Colonic mucosa (tissue), 4 donors: ENCODE data around the gene C1QL1. TPM values are rescaled to one million over a fixed set of nuclear protein-coding genes. Genes with fewer than 3 reads are reported as not detected.

Experiments
- DNase-seq: peaks from one replicate; pipeline ENCODE4 v3.0.0-alpha.2; 2020
- H3K27ac ChIP-seq: fragments of 200-600 bp; one replicate; pipeline ENCODE4 v1.8.0; 2021
- H3K27me3 ChIP-seq: fragments of 200-600 bp; one replicate; pipeline ENCODE4 v1.8.0; 2021
- H3K36me3 ChIP-seq: fragments of 200-600 bp; one replicate; pipeline ENCODE4 v1.8.0; 2021
- H3K4me1 ChIP-seq: fragments of 200-600 bp; one replicate; pipeline ENCODE4 v1.8.0; 2021; ENCODE audit warnings: mild to moderate bottlenecking
- H3K4me3 ChIP-seq: fragments of 200-600 bp; one replicate; pipeline ENCODE4 v1.8.0; 2021
- H3K9ac ChIP-seq, 2 donors: one replicate each; pipeline ENCODE4 v1.7.0; 2013; ENCODE audit warnings: control low read depth in 2 of 2, low read depth in 2 of 2, low read length in 2 of 2
- H3K9me3 ChIP-seq: fragments of 200-600 bp; one replicate; pipeline ENCODE4 v1.8.0; 2021
- CTCF ChIP-seq: fragments of 200-600 bp; IDR thresholded peaks from one replicate; pipeline ENCODE4 v1.8.0; 2022; ENCODE audit warnings: antibody characterized with exemption, mild to moderate bottlenecking
- intact Hi-C: fragments of 100-400 bp; cut with DNase I; formaldehyde crosslinking; loops from one replicate; pipeline ENCODE4 v1.14.1; 2022
- total RNA-seq, 2 donors: library from RNA; stranded (reverse); fragmentation: NEBNext Ultra II Directional in 1 of 2; extraction: Animal tissue kit (Norgen Biotek cat#: 25700) in 1 of 2; gene quantifications; one replicate each; pipeline ENCODE4 v1.2.1, GENCODE V29; 2021
- donor health status: healthy.
- donor health status: DM: no; HTN: no; CAD: no.
- donor health status: DM: no; HTN: no; CAD: no.

Gene C1QL1
- total RNA-seq, 2 donors from 2014 or later = 1.2 to 1.9 TPM

DNA sequence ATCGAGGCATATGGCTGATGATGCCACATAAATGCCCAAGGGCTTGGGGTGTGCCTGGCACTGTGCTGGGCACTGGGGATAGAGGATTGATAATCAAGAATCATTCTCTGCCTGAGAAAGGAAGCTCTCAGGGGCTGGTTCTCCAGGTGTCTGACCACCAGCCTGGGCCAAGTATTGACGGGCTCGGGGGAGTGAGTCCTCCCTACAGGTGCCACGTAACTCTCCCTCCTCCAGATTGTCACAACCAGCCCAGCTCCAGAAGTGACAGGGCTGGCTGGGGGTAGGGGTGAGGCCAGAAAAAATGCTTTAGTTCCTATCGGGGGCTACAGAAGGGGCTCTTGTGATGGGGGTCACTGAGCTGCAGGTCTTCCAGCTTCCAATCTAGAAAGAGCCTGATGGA, 10.7 kb upstream of the C1QL1 start:
- H3K4me3 ChIP-seq = no peak overlapping the region
- intact Hi-C loops = no loop called here
- H3K9ac ChIP-seq = no peak overlapping the region
- DNase-seq = no peak
- TF ChIP-seq CTCF = no peak
- no peaks in the 10 kb centered on the region for H3K27me3 ChIP-seq
- H3K4me1 ChIP-seq = no peaks in the 10 kb centered on the region
- H3K27ac ChIP-seq = no peak overlapping the region
- H3K9me3 ChIP-seq = no peaks in the 10 kb centered on the region
- H3K36me3 ChIP-seq = no peaks in the 10 kb centered on the region

DNA sequence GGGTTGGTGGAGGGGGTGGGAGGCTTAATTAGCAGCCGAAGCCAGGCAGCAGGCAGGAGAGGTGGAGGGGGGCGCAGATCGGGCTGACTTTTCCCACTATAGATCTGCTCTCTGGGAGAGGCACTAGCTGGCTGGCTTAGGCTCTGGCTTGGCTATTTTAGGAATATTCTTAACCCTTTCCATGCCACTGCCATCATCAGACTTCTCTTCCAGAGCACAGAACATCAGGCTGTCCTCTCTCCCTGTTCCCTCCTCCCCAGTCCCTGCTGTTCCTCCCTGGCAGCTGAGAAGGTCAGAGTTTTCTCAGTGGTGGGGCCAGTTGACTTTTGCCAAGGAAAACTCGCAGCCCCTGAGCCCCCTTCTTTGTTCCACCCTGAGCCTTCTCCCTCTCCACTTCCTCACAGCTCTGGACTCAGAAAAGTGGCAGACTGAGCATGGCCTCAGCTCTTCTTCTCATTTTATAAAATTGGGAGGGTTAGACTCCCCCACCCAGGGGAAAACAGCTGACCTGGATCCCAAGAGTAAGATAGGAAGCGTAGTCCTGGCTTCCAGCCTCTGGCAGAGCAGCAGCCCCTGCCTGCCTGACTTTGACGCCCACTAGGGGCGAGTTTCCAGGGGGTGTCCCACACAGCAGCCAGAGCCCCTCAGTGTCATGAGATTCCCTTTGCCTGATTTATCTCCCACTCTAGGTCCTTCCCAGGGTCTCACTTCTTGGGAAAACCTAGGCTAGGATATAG, 9.9 kb upstream of the C1QL1 start:
- Histone ChIP-seq H3K36me3 (no peaks in the 10 kb centered on the region), H3K9me3 (no peaks in the 10 kb centered on the region), H3K27ac (no peak overlapping the region), H3K27me3 (no peaks in the 10 kb centered on the region), H3K4me3 (no peak overlapping the region), H3K4me1 (no peaks in the 10 kb centered on the region), H3K9ac (no peak overlapping the region)
- intact Hi-C loops = no loop called here
- DNase-seq = no peak
- no peak for TF ChIP-seq CTCF

- no peaks in the 10 kb centered on the region for H3K4me1 ChIP-seq
- no peaks in the 10 kb centered on the region for H3K36me3 ChIP-seq
- no peak overlapping the region for H3K9ac ChIP-seq
- TF ChIP-seq CTCF = no peak
- intact Hi-C loops = no loop called here
- H3K4me3 ChIP-seq = no peak overlapping the region
- DNase-seq = no peak
- no peak overlapping the region for H3K27ac ChIP-seq
- no peaks in the 10 kb centered on the region for H3K9me3 ChIP-seq
- H3K27me3 ChIP-seq = peaks cover 3% of the 10 kb centered on the region
Observed at GRCh38 chr17:44977065-44977464, 9.0 kb upstream of the C1QL1 start.

GRCh38 chr17:44976206-44976605, 8.1 kb upstream of the C1QL1 start:
- H3K27ac ChIP-seq = no peak overlapping the region
- no peaks in the 10 kb centered on the region for H3K36me3 ChIP-seq
- intact Hi-C loops = no loop called here
- peaks cover 7% of the 10 kb centered on the region for H3K27me3 ChIP-seq
- H3K4me1 ChIP-seq = no peaks in the 10 kb centered on the region
- no peaks in the 10 kb centered on the region for H3K9me3 ChIP-seq
- no peak for TF ChIP-seq CTCF
- no peak overlapping the region for H3K9ac ChIP-seq
- no peak overlapping the region for H3K4me3 ChIP-seq
- DNase-seq = no peak

GRCh38 chr17:44972953-44973352, 4.8 kb upstream of the C1QL1 start:
- Histone ChIP-seq H3K4me3 (no peak overlapping the region), H3K9me3 (no peaks in the 10 kb centered on the region), H3K9ac (no peak overlapping the region), H3K27me3 (peaks cover 35% of the 10 kb centered on the region), H3K27ac (no peak overlapping the region), H3K36me3 (no peaks in the 10 kb centered on the region), H3K4me1 (no peaks in the 10 kb centered on the region)
- no peak for DNase-seq
- no peak for TF ChIP-seq CTCF
- intact Hi-C loops = no loop called here
